ENCODE data around the gene DAPK1.

DNA sequence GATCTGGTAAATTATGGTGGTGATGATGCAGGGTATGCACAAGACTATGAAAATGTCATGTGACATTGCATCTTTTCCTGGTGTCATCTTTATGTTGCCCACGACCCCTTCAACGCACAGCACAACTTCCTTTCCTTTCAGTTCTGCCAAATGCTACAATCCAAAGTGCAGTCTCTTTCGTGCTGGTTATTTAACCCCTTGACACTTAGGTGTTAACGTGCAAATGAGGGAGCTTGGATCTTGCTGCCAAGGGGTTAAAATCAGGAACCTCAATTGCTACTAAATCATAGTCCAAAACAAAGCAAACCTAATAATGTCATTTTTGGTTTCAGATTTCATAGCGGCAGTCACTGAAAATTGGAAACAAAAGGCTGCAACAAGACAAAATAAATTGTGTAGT, 244.2 kb downstream of the DAPK1 start:
- TF ChIP-seq EZH2phosphoT487 (IDR thresholded peaks at IDR 0.05; ENCODE audit: low read length): no peak
- no peak for TF ChIP-seq CTCF (IDR thresholded peaks at IDR 0.05; ENCODE audit: low read length)
